ENCODE measurements around the gene C16orf95.
A peak's percentile ranks its signal among the peaks of the same experiment; 100 is the strongest.
"Not testable (repeated sequence)": the region's sequence is repeated elsewhere in the genome, so short reads cannot be mapped to it uniquely, and the experiment has no call there.

Gene C16orf95

DNA sequence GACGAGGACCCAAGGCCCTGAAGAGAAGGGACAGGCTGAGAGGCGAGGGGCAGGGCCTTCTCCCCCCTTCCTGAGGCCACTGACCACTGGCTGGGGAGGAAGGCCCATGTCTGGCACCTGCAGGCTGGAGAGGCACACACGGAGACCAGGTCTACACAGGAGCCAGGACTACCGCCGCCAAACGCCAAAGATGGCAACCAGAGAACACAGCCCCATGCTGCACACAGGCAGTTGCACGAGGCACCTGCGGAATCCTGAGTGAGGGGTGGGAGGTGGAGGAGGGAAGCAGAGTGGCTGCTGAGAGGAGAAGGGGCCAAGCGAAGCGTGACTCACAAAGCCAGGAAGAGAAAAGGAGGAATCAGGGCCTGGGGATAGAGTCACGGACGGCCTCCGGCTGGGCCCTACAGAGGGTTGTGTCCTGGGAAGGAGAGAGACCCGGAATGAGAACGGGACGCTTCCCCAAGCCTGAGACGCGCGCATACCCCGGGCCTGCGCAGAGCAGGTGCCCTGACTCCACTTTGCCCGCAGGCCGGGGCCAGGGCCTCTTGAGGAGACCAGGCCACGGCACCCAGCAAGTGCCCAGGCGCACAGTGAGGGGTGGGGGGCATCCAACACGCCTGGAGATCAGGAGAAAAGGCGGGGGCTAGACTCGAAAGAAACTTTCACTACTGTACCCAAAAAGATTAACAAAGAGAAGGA is 28.7 kb upstream of the C16orf95 start:
- DNase-seq: no peak

DNA sequence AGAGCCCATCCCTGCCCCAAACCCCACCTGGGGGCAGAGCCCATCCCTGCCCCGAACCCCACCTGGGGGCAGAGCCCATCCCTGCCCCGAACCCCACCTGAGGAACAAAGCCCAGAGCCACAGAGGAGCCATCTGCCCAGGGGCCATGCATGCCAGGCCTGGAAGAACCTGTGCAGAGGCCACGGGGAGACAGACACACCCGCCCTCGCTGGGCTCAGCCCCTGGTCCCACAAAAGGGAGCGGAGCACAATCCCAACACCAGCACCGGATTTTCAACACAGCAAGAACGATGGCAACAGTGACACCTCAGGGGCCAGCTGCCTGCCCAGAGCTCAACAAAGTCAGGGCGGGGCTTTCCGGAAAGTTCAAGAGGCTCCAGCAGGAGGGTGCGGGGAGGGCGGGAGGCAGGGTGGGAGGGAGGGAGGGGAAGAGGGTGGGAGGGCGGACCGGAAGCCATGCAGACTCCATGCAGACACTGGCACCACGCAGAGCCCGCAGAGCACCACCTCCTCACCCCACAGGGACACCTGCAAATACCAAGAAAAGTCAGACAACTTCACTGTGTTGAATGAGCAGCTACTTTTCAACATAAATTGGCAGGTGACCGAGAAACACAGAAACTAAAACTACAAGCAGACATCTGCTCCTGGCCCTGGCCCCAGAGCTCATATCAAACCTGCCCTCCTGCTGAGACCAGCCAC is 27.9 kb upstream of the C16orf95 start:
- peak; percentile 40 for DNase-seq

DNA sequence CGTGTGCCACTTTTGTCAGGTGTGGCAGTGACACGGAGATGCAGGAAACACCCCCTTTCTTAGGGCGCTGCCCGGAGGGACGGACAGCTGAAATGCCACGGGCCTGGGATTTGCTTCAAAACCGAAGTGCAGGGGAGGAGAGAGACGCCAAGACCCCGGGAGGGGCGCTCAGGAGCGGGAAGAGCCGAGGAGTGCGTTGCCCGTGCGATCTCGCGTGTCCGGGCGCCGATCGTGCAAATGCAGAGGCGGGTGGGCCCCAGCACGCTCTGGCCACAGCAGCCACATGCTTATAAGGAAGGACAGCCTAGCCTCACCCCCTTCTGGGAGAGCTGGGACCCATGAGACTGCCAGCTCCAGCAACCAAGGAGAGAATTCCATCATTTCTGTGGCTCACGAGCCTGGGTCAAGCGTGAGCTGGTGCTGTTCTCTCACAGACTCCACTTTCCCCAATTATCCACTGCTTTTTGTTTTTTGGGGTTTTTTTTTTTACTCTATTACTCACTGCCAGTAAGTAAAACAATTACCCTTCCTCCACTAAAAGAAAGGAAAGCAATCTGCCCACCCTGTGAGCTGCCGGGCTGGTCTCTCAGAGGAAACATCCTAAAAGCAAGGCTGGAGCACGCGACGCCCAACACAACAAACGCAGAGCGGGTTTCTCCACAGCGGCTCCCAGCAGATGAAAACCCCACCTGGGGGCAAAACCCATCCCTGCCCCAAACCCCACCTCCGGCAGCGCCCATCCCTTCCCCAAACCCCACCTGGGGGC is 27.2 kb upstream of the C16orf95 start:
- no peak for DNase-seq

DNA sequence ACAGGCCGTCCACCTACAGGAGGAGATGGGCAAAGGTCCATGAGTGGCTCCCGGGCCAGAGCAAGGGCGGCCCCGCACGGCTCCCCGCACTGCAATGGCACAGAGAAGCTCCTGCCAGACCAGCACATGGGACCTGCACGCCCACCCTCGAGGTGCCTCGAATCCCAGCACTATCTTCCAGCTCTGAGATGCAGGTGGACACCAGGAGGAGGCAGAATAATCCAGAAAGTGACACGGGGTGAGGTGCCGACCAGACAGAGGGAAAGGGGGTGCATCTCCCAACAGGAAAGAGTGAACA is 26.5 kb upstream of the C16orf95 start:
- no peak for DNase-seq

DNA sequence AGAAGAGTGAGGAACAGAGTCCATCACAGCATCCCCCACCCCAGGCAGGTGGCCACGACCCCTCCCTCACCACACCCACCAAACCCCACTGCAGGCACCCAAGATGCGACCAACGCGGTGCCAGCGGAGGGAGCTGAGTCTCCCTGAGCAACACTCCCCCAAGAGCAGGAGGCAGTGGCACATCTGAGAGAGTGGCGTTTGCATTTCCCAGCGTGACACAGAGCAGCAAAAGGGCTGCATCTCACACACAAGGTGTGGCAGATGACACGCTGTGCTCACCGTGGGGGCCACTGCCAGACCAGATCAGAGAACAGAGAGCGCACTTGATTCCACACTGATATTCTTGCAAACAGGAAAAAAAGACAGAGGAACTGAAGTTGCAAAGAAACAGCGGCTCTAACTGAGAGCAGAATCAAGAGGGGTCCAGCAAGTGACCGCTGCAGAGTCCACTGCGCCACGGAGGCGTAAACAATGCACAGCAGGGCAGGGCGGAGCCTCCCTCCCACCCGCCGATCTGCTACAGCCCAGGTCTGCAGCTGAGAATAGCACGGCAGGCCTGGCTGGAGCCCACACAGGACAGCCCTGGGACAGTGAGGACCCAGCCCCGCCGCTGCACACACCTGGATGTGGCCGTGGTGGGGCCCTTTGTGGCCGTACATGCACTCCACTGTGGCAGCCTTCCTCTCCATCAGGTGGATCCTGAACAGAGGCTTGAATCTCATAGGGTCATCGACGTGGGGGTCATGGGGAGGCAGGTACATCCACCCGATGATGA is 26.0 kb upstream of the C16orf95 start:
- DNase-seq: no peak

DNA sequence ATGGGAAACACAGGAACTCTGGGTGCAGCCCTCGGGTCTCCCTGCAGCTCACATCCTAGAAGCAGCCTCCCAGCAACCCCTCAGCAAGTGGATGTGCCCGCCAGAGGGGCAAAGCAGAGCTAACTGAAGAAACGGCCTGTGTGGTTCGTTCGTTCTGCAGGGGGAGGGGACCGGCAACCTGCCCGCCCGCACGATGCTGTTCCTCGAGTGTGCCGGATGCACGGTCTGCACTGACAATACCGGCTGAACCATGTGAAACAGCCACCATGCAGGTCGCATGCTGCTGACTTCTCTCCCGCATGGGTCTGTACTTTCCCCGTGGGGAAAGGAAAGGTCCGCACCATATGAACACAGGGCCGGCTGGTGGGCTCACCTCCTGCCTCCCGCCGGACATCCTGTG is 25.3 kb upstream of the C16orf95 start:
- DNase-seq: no peak

DNA sequence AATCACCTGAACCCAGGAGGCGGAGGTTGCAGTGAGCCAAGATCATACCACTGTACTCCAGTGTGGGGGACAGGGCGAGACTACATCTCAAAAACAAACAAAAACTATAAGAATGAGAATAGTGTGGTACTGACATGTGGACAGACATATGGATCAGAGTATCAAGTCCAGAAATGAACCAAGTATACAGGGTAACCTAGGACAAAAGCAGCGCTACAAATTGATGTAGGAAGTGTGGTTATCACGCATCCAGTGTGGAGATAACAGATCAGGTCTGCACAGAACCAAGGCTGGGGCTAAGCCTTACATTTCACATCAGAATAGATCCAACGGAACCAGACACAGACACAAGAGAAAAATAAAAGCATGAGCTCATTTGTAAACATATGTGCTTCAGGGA is 23.0 kb upstream of the C16orf95 start:
- no peak for DNase-seq

DNA sequence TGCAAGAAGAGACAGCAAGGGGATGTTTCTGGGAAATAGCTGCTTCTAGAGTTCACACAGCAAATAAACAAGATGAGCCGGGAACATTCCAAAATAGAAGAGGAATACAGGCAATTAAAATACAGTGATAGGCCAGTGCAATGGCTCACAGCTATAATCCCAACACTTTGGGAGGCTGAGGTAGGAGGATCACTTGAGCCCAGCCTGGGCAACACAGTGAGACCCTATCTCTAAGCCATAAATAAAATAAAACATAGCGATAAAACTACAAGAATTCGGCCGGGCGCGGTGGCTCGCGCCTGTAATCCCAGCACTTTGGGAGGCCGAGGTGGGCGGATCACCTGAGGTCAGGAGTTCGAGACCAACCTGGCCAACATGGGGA is 22.5 kb upstream of the C16orf95 start:
- not testable (repeated sequence) for DNase-seq

DNA sequence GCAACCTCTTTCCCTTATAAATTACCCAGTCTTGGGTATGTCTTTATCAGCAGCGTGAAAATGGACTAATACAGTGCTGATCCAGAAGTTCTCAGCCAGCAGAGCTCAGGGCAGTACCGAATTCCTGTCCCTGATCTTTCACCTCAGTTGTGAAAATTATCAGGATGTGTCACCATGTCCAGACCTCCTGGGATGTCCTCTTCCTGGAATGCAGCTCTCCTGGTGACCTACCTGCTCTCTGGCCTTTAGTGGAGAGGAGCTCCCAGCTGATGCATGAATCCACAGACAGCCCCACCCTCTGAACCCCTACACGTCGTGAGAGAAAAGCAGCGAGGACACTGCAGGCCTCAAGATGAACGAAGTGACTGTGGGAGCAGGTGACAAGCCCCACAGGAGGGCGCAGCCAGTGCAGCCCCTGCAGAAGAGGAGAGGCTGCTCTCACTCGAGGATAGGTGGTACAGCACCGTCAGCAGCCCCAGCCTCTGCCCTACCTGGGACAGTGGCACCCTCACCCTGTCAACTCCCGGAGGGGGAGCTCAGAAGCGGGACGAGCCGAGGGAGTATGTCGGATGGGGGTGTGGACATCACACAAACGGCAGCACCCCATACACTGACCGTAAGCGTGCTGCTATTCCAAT is 22.0 kb upstream of the C16orf95 start:
- no peak for DNase-seq

DNA sequence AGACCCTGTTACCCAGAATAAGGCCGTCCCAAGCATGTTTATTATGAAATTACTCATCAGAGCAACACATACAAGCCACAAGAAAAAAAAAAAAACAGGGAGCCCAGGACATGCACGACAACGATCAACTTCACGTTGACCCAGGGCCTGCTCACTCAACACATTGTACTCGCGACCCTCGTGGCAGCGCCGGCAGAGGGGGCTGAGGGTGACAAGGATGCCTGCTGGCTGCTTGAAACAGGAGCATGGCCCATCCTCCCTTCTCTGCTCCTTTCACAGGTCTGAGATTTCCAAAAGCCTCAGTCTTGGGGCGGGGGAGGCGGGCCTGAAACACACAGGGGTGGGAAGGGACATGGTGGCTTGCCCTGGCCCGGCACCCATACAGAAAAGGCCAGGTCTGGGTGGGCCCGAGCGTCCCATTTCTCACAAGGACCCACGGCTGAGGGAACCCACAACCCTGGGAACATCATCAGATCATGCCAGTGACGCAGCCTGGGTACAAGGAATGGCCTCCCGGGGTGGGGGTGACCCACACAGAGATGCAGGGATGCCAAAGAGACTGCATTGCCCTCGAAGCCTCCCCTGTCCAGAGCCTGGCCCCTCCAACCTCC is 21.1 kb upstream of the C16orf95 start:
- no peak for DNase-seq

DNA sequence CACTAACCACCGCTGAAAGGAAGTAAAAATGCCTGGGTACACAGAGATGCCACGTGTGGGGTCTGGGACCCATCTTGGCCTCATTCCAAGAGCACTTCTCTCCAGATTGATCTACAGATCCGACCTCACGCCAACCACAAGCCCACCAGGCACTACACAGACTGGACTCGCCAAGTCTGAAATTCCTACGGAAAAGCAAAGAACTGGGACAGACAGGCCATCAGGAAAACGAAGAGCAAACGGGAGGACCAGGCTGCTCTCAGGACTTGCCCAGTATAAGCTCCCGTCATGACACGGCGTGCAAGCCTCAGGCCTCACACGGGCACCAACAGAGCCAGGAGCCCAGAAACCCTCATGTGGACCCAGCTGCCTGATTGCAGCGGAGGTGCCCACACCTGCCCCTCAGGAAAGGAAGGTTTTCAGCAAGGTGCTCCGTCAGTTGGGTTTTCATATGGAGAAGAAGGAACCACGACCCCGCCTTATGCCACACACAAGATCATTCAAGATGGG is 20.1 kb upstream of the C16orf95 start:
- no peak for DNase-seq

DNA sequence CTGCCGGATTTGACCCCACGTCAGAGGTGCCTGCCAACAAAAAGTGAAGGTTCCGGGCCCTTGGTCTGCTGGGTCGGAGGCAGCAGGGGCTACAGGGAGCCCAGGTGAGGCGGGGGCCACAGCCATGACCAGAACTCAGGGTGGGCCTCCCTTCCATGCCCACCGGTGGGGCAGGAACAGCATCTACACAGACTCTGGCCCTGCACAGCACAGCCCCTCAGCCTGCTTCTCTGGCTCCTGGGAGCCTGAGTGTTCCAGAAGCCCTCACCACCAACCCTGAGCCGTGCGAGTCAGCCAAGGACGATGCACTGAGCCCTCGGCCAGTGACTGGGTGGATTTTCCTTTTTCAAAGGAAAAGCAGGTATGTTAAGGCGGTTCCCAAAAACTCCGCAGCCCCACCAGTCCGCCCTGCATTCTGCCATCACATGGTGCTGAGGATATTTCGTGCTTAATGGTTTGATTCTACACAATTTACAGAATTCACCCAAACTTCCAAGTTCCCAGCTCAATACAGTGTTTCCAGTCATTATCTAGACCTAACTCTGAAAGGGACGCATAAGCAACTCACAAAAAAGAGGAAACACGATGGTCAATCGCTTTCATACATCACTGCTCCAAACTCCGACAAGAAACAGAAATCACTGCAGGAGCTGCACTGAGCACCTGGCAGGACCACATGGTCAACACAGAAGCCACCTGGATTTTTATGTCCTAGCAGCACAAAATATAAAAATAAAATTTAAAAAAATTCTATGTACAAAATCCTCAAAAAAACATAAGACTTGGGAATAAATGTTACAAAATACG is 19.4 kb upstream of the C16orf95 start:
- no peak for DNase-seq

DNA sequence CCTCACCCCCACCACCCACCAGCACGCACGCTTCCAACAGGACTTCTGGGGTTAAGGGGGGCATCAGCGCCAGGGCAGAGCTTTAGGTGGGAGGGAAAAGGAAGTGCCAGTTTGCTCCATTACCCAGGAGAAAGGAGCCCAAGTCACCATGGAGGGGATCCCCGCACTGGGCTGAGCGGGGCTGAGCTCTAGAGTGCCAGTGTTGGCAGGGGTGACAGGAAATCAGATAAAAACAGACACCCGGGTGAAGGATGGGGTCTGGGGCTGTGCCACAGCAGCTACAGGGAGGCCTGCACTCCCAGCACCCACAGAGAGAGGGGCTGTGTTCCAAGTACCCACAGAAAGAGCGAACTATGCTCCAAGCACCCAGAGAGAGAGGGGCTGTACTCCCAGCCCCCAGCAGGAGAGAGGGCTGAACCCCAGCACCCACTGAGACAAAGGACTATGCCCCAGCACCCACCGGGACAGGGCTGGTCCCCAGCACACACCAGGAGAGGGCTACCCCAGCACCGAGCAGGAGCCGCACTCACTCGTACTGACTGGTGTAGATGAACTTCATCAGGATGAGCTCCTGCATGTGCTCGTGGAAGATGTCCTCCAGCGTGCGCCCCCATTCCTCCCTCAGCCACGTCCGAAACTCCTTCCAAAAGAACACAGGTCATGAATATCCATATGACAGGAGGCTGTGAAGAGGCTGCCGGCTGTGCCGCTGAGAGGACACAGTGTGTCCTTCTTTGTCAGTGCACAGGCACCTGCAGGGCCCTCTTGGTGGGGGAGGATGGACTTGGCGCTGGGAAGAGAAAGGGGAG is 18.6 kb upstream of the C16orf95 start:
- DNase-seq: no peak

DNA sequence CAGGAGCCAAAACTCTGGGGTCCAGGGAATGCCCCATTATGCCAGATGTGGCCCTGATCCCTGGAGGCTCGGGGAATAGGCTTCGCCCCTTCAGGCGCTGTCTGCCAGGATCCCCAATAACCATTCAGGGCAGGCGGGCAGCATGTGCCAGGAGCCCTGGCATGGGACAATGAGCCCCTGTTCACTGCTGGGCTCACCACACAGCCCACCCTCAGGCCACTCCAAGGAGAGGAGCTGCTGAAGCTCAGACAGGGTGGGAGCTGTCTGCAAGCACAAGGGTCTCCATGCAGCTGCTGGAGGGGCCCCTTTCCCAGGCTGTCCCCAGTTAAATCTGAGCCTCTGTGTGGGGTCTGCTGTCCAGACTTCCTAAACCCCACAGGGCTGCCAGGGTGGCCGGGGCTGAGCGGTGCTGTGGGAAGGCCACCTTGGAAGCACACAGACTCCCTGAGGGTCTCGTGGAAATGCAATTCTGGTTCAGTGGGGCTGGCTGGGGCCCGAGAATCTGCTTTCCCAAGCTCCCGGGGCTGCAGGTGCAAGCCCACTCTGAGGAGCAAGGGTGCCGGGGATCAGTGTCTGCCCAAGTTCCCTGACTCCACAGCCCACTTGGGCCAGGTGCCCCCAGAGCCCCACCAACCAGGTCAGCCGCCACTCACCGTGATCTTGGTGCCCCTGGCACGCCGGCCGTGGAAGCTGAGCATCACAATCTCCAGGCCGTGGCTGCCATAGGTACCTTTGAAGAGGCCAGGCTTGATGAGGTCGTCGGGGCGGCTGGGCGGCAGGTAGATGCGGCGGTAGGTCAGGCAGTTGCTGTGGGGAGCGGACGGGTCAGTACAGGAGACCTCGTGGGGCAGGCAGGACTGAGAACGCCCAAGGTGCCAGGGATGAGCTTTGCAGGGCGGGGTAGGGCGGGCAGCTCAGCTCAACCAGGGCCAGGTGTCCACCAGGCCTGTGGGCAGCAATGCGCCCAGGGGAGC is 17.7 kb upstream of the C16orf95 start:
- DNase-seq: no peak

DNA sequence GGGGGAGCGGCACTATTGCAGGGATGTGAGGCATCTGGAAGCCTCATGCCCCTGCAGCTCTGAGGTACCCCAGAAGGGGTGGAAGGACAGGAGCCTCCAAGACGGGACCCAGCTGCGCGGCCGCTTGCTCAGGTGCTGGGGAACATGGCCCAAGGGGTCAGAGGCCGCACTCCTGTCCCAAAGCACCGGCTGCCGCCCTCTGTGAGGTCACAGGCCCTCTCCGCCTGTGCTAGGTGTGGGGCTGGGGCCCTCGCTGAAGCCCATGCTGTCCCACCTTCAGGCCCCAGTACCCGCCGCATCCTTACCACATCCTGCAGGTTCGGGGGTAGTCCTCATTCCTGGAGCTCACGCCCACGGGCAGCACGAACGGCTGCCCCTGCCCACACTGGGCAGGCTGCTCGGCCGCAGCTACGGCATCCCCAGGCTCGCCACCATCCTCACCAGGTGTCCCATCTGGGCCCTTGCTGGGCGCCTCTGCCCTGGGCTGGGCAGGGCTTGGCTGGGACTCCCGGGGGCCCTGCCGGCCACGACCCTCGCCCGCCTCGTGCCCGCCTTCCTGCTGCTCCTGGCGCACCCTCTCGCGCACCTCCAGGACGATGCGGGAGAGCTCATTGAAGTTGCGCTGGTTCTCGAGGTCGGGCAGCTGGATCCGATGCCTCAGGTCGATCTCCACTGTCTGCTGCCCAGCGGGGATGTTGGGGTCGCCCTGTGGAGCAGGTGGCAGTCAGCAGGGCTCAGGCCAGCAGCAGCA is 16.6 kb upstream of the C16orf95 start:
- no peak for DNase-seq

DNA sequence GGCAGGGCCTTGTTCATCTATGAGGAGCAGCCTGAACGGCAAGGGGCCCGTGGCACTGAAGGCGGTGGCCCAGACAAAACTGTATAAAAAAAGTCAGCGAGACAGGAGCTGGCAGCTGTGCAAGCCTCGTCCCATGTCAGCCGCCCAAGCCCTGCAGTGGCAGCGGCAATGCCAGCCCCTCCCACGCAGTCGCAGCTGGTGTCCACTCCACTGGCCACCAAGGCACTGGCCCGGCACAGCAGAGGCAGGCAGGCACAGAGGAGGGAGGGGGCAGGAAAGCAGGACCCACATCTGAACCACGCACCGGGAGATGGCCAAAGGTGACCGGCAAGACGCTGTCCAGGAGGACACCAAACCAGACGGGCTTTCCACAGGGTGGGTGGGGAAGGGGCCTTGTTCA is 15.9 kb upstream of the C16orf95 start:
- DNase-seq: no peak

DNA sequence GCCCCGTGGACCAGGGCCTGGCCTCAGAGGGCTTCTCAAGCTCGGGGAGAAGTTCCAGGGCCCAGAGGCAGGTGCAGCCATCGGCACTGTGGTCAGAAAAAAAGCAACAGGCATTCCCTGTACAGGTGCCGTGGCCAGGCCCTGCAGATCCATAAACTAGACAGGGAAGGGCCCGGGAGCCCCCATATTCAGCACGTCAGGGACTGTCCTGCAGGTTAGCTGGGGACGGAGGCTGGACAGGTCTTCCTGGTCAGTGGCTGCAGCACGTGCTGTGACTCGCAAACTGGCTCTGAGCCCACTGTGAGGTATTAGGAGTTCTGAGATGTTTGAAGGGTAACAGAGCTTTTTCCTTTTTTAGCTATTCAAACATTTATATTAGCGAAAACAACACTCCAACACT is 15.0 kb upstream of the C16orf95 start:
- DNase-seq: no peak

DNA sequence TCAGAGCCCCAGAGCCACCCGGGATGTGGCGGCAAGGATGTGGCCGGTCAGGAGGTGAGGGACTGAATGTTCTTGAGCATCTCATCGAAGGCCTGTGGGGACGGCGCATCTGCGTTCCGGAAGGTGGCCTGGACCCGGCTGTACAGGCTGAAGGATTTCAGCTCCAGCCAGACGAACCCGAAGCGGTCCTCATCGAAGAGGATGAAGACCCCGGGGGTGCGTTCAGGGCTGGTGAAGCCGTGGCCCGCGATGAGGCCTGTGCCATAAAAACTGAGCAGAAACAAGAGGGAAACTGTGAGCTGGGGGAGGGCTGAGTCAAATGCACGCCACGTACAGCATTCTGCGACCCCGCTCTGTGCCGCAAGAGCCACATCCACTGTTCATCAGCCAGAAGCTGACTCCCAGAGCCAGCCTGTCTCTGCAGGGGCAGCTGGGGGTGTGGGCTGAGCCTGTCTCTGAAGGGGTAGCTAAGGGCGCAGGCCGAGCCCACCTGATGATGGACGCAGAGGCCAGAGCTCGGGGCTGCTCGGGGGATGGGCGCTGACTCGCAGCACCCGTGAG is 14.1 kb upstream of the C16orf95 start:
- no peak for DNase-seq

Measured in stimulated activated CD4-positive, alpha-beta T cell treated with anti-CD3 and anti-CD28 coated beads, Interleukin-4, amount 100 ng/mL, for 24 hours (primary cell).